H1 (cell line): ENCODE measurements around the gene AFF1. TPM values are rescaled to one million over a fixed set of nuclear protein-coding genes. Genes with fewer than 3 reads are reported as not detected.

Experiments used
- BCL11A ChIP-seq, 2 experiments: IDR thresholded peaks; one replicate each; pipeline ENCODE4 v1.6.1; 2011; ENCODE audit warnings: low read depth in 2 of 2, low read length in 2 of 2, mild to moderate bottlenecking in 2 of 2
- CEBPB ChIP-seq: IDR thresholded peaks from 2 replicates; pipeline ENCODE4 v1.6.1; 2012; ENCODE audit warnings: low read depth, low read length
- JUND ChIP-seq: IDR thresholded peaks from 2 replicates; pipeline ENCODE4 v1.6.1; 2011; ENCODE audit warnings: mild to moderate bottlenecking, improper control_type of control experiment, low read length
- RFX5 ChIP-seq: IDR thresholded peaks from 2 replicates; pipeline ENCODE4 v1.6.1; 2011; ENCODE audit warnings: low read depth, low read length, improper control_type of control experiment, borderline replicate concordance
- polyA plus RNA-seq, 7 experiments: library from polyadenylated mRNA; depleted of rRNA in 3 of 7; stranded (reverse) in 5 of 7; unstranded in 2 of 7; fragments of >200 nt in 5 of 7; fragments of 200-250 nt in 2 of 7; gene quantifications; 1 replicate in 5 of 7; 2 replicates in 1 of 7; 4 replicates in 1 of 7; pipeline versions ENCODE4 v1.2.1 to v1.2.3, GENCODE V29; 2011 to 2013; ENCODE audit warnings: missing spikeins in 2 of 7, mixed read lengths in 2 of 7
- total RNA-seq: library from RNA; stranded (reverse); fragmentation: NEBNext Ultra II Directional; extraction: Animal tissue kit (Norgen Biotek cat#: 25700); gene quantifications from 2 replicates; pipeline ENCODE4 v1.2.1, GENCODE V29; 2021
- TF ChIP-seq, protein P1 (sequence below): IDR thresholded peaks from 2 replicates; pipeline ENCODE4 v1.6.1; 2012; ENCODE audit warnings: low read length, inconsistent platforms

AFF1 gene
- total and polyA plus RNA-seq, 2 of the 8 experiments (the other 6 are each of a cell fraction or from before 2014, with no cell fraction given), result 14.8 to 85.5 TPM

DNA sequence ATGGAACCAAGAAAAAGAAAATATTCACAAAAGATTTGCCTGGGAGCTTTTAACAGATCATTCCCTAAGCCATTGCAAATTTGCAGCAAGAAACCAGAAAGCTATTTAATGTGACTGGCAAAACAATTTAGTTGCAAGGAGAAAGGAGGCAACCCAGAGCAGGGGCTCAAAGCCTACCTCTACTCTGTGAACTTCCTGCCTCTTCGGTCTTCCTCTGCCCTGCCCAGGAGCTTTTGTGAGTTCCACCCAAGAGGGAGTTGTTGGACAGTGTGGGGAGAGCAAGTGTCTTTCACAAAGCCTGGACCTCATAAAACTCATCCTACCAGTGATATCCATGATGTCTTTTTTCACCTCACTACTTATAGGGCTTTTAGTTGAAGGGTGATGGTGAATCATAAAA lies 107.4 kb downstream of the AFF1 start (continued):
- TF ChIP-seq JUND (no peak), BCL11A (IDR thresholded peaks at IDR 0.05; ENCODE audit: low read depth in 2 of 2, low read length in 2 of 2) (no peak), RFX5 (no peak), CEBPB (no peak)
- TF ChIP-seq, protein P1, sequence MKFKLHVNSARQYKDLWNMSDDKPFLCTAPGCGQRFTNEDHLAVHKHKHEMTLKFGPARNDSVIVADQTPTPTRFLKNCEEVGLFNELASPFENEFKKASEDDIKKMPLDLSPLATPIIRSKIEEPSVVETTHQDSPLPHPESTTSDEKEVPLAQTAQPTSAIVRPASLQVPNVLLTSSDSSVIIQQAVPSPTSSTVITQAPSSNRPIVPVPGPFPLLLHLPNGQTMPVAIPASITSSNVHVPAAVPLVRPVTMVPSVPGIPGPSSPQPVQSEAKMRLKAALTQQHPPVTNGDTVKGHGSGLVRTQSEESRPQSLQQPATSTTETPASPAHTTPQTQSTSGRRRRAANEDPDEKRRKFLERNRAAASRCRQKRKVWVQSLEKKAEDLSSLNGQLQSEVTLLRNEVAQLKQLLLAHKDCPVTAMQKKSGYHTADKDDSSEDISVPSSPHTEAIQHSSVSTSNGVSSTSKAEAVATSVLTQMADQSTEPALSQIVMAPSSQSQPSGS, result no peak
